ENCODE results near the gene DELE1. TPM values are rescaled to one million over a fixed set of nuclear protein-coding genes. Genes with fewer than 3 reads are reported as not detected.

The DELE1 gene
- total RNA-seq, 3 donors from 2014 or later, result 77.8 to 112 (median 84.5) TPM

GRCh38 chr5:141875795-141876627 lies 47.7 kb upstream of the DELE1 start:
- intact Hi-C loops (cut with DNase I, micrococcal nuclease), result loop anchor here in 1 of 2 donors (5.0 kb wide), 1 partner anchor 184 kb away; no protein-coding TSS in a partner anchor
- ATAC-seq (peak; percentile 51), DNase-seq (peak; percentile 88 to 91 (median 89))
- H3K36me3 ChIP-seq (ENCODE audit: low read depth), result no peaks in the 10 kb centered on the region
- H3K9me3 ChIP-seq, result no peaks in the 10 kb centered on the region
- TF ChIP-seq CTCF (IDR thresholded peaks at IDR 0.05), result no peak
- H3K4me3 ChIP-seq, result peak overlapping the region; percentile 72
- peaks cover 29% of the 10 kb centered on the region for H3K4me1 ChIP-seq (ENCODE audit: low read depth)

DNA sequence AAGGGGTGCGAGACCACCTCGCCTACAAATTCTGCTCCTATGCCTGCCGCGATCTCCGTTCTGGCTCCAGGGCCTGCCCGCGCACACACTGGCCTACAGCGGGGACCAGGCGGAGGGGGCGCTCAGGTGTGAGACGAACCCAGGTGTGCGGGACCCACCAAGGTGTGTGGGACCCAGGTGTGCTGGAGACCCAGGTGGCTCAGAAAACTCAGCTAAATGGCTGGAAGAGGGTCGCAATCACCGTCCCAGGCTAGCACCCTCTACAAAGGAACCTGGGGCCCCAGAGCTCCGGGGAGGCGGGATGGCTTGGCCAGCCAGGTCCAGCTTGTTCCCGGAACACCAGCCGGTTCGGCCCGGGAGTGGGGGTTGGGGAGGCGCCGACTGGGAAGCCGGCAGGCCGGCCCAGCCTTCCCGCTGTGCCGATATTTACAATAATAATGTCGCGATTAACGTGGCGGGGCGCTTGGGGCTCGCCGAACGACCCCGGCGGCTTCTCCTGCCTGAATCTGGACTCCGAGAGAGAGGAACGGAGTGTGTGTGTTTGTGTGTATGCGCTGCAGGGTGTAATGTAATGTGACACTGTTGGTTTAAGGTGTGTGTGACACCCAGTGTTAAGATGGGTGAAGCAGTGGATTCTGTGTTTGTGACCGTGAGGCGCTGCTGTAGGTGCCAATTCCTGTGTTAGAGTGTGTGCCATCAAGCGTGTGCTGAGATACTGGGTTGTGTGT lies 46.9 kb upstream of the DELE1 start:
- intact Hi-C loops (cut with DNase I, micrococcal nuclease), result loop anchor here in 1 of 2 donors (5.0 kb wide), 1 partner anchor 184 kb away; no protein-coding TSS in a partner anchor
- Histone ChIP-seq H3K36me3 (ENCODE audit: low read depth) (no peaks in the 10 kb centered on the region), H3K4me1 (ENCODE audit: low read depth) (peaks cover 22% of the 10 kb centered on the region), H3K4me3 (peak overlapping the region; percentile 72), H3K9me3 (no peaks in the 10 kb centered on the region)
- ATAC-seq, result peak; percentile 25
- DNase-seq, result peak in 2 of 3 donors; percentile 62 to 78
- no peak for TF ChIP-seq CTCF (IDR thresholded peaks at IDR 0.05)

GRCh38 chr5:141877356-141878185 lies 46.1 kb upstream of the DELE1 start:
- intact Hi-C loops (cut with DNase I, micrococcal nuclease), result loop anchor here in 1 of 2 donors (5.0 kb wide), 1 partner anchor 185 kb away; no protein-coding TSS in a partner anchor
- peak in 2 of 3 donors; percentile 59 to 71 for DNase-seq
- no peaks in the 10 kb centered on the region for H3K9me3 ChIP-seq
- no peaks in the 10 kb centered on the region for H3K36me3 ChIP-seq (ENCODE audit: low read depth)
- peak overlapping the region; percentile 72 for H3K4me3 ChIP-seq
- ATAC-seq, result peak; percentile 0
- no peak for TF ChIP-seq CTCF (IDR thresholded peaks at IDR 0.05)
- peaks cover 17% of the 10 kb centered on the region for H3K4me1 ChIP-seq (ENCODE audit: low read depth)

GRCh38 chr5:141878186-141878710 lies 45.4 kb upstream of the DELE1 start, which contains the start of gene PCDH1:
TSS of gene PCDH1 (minus strand) at chr5:141878410. CDS start at chr5:141878262, 148 bp downstream.
- TF ChIP-seq CTCF (IDR thresholded peaks at IDR 0.05), result no peak
- DNase-seq (peak in 2 of 3 donors; percentile 64 to 75), ATAC-seq (peak; percentile 34)
- intact Hi-C loops (cut with DNase I, micrococcal nuclease), result loop anchor here in 1 of 2 donors (5.0 kb wide), 1 partner anchor 186 kb away; no protein-coding TSS in a partner anchor
- H3K4me1 ChIP-seq (ENCODE audit: low read depth), result peaks cover 17% of the 10 kb centered on the region
- no peaks in the 10 kb centered on the region for H3K36me3 ChIP-seq (ENCODE audit: low read depth)
- peak within 1 kb of the TSS; percentile 72 for H3K4me3 ChIP-seq
- H3K9me3 ChIP-seq, result no peaks in the 10 kb centered on the region
